Esophagus muscularis mucosa (tissue), 3 donors: ENCODE results near the gene PTPRD.

Experiments
- POLR2A ChIP-seq: fragments of 450-650 bp; IDR thresholded peaks from one replicate; pipeline ENCODE4 v1.6.1; 2017; ENCODE audit warnings: antibody characterized with exemption, moderate library complexity, mild to moderate bottlenecking, low read depth
- TF ChIP-seq, protein P1 (sequence below), 3 experiments: fragments of 200-600 bp in 2 of 3; fragments of 450-650 bp in 1 of 3; sonication (generic) in 2 of 3; IDR thresholded peaks; one replicate each; pipeline ENCODE4 v1.5.1; 2017 to 2019; ENCODE audit warnings: antibody characterized with exemption in 3 of 3, mild to moderate bottlenecking in 2 of 3, moderate library complexity in 1 of 3

DNA sequence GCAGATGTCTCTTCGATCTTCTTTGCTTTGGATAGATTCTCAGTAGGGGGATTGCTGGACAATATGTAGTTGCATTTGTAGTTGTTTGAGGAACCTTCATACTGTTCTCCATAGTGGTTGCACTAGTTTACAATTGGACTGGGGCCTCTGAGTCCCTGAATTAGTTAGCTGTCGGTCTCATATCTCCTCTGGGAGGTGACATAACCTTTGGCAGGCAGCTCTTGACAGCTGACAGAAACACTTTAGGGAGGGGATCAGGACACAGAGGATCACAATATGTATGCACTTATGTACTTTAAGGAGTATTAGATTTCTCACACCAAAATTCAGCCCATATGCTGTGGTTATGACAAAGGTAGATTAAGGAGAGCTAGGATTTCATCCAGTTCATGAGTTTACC, 1533.3 kb downstream of the PTPRD start:
- TF ChIP-seq POLR2A = no peak
- TF ChIP-seq, protein P1, sequence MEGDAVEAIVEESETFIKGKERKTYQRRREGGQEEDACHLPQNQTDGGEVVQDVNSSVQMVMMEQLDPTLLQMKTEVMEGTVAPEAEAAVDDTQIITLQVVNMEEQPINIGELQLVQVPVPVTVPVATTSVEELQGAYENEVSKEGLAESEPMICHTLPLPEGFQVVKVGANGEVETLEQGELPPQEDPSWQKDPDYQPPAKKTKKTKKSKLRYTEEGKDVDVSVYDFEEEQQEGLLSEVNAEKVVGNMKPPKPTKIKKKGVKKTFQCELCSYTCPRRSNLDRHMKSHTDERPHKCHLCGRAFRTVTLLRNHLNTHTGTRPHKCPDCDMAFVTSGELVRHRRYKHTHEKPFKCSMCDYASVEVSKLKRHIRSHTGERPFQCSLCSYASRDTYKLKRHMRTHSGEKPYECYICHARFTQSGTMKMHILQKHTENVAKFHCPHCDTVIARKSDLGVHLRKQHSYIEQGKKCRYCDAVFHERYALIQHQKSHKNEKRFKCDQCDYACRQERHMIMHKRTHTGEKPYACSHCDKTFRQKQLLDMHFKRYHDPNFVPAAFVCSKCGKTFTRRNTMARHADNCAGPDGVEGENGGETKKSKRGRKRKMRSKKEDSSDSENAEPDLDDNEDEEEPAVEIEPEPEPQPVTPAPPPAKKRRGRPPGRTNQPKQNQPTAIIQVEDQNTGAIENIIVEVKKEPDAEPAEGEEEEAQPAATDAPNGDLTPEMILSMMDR (IDR thresholded peaks at IDR 0.05) = no peak
